Stomach (tissue), 4 donors: ENCODE results near the gene CPNE1.

ENCODE experiments used
- EP300 ChIP-seq: sonication (generic); formaldehyde crosslinking; IDR thresholded peaks from one replicate; pipeline ENCODE4 v1.6.1; 2017; ENCODE audit warnings: antibody characterized with exemption
- POLR2A ChIP-seq, 4 donors: fragments of 450-650 bp; IDR thresholded peaks; one replicate each; pipeline ENCODE4 v1.6.1; 2016; ENCODE audit warnings: antibody characterized with exemption in 4 of 4, control low read depth in 2 of 4, mild to moderate bottlenecking in 1 of 4, moderate library complexity in 1 of 4
- TF ChIP-seq, protein P1 (sequence below), 7 experiments: fragments of 450-650 bp in 4 of 7; fragments of 200-600 bp in 3 of 7; sonication (generic) in 3 of 7; IDR thresholded peaks; one replicate each; pipeline ENCODE4 v1.5.1; 2016 to 2019; ENCODE audit warnings: antibody characterized with exemption in 7 of 7, control low read depth in 2 of 7, mild to moderate bottlenecking in 1 of 7

DNA sequence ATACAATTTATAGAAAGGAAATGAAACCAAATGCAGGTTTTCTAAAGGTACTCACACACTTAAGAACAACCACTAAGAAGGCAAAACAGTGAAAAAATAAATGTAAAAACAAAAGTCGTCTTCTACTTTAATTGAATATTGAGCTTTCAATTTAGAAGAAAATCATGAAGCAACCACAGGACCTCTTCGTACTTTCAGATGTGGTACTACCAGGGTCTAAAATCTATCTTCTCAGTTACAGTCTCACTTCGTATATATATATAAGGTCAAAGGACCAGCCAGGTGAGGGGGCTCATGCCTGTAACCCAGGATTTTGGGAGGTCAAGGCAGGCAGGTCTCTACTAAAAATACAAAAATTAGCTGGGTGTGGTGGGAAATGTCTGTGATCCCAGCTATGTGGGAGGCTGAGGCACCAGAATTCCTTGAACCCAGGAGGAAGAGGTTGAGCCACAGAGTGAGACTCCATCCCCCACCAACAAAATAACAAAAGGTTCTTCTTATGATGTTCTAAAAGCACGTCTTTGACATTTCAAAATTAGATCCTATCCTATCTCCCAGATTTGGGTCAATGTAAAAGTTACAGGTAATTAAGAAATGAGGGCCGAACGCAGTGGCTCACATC is 47.0 kb upstream of the CPNE1 start:
- TF ChIP-seq, protein P1, sequence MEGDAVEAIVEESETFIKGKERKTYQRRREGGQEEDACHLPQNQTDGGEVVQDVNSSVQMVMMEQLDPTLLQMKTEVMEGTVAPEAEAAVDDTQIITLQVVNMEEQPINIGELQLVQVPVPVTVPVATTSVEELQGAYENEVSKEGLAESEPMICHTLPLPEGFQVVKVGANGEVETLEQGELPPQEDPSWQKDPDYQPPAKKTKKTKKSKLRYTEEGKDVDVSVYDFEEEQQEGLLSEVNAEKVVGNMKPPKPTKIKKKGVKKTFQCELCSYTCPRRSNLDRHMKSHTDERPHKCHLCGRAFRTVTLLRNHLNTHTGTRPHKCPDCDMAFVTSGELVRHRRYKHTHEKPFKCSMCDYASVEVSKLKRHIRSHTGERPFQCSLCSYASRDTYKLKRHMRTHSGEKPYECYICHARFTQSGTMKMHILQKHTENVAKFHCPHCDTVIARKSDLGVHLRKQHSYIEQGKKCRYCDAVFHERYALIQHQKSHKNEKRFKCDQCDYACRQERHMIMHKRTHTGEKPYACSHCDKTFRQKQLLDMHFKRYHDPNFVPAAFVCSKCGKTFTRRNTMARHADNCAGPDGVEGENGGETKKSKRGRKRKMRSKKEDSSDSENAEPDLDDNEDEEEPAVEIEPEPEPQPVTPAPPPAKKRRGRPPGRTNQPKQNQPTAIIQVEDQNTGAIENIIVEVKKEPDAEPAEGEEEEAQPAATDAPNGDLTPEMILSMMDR (IDR thresholded peaks at IDR 0.05), result no peak
- no peak for TF ChIP-seq POLR2A (IDR thresholded peaks at IDR 0.05)
- no peak for TF ChIP-seq EP300
